GM12878 (cell line): ENCODE measurements around the gene ZNF652.

Experiments
- CHD1 ChIP-seq: IDR thresholded peaks from 2 replicates; pipeline ENCODE4 v1.6.1; 2012; ENCODE audit warnings: low read depth, low read length, improper control_type of control experiment
- DPF2 ChIP-seq: fragments of 450-650 bp; IDR thresholded peaks from 2 replicates; pipeline ENCODE4 v1.6.1; 2017; ENCODE audit warnings: mild to moderate bottlenecking
- FOS ChIP-seq: IDR thresholded peaks from 3 replicates; pipeline ENCODE4 v1.6.1; 2011; ENCODE audit warnings: borderline replicate concordance; ENCODE audit not compliant: insufficient read length; ENCODE audit errors: extremely low read depth
- GABPA ChIP-seq: IDR thresholded peaks from 2 replicates; pipeline ENCODE4 v1.6.1; 2014; ENCODE audit warnings: antibody characterized with exemption, low read depth, mild to moderate bottlenecking, inconsistent platforms
- HDGF ChIP-seq: fragments of 450-650 bp; IDR thresholded peaks from 2 replicates; pipeline ENCODE4 v1.6.1; 2016; ENCODE audit warnings: antibody characterized with exemption
- KDM1A ChIP-seq: fragments of 200-600 bp; sonication (generic); IDR thresholded peaks from 2 replicates; pipeline ENCODE4 v1.6.1; 2016; ENCODE audit warnings: borderline replicate concordance
- POLR2A ChIP-seq: IDR thresholded peaks from 2 replicates; pipeline ENCODE4 v1.6.1; 2011; ENCODE audit warnings: low read depth, mild to moderate bottlenecking, low read length
- RAD21 ChIP-seq: IDR thresholded peaks from 2 replicates; pipeline ENCODE4 v1.6.1; 2011; ENCODE audit warnings: mild to moderate bottlenecking, low read depth, low read length, moderate library complexity; ENCODE audit not compliant: insufficient read depth
- SMARCA5 ChIP-seq: fragments of 450-650 bp; IDR thresholded peaks from 2 replicates; pipeline ENCODE4 v1.6.1; 2017; ENCODE audit warnings: mild to moderate bottlenecking
- SRF ChIP-seq, 2 experiments: IDR thresholded peaks; 2 replicates each; pipeline ENCODE4 v1.6.1; 2011; ENCODE audit warnings: low read depth in 2 of 2, low read length in 2 of 2, mild to moderate bottlenecking in 1 of 2, moderate library complexity in 1 of 2
- SUZ12 ChIP-seq: fragments of 200-600 bp; sonication (generic); IDR thresholded peaks from one replicate; pipeline ENCODE4 v1.6.1; 2018; ENCODE audit warnings: antibody characterized with exemption, mild to moderate bottlenecking; ENCODE audit not compliant: unreplicated experiment
- ZNF24 ChIP-seq: fragments of 450-650 bp; IDR thresholded peaks from 2 replicates; pipeline ENCODE4 v1.6.1; 2017; ENCODE audit warnings: antibody characterized with exemption, mild to moderate bottlenecking
- TF ChIP-seq, protein P1 (sequence below), 3 experiments: IDR thresholded peaks in 2 of 3; conservative IDR thresholded peaks in 1 of 3; 2 replicates each; pipeline ENCODE4 v1.5.1; 2011; ENCODE audit warnings: low read depth in 3 of 3, low read length in 3 of 3, mild to moderate bottlenecking in 3 of 3, control low read depth in 2 of 3, moderate library complexity in 2 of 3, inconsistent platforms in 1 of 3, mixed read lengths in 1 of 3; ENCODE audit not compliant: control insufficient read depth in 2 of 3, insufficient read depth in 1 of 3; ENCODE audit errors: extremely low read depth in 1 of 3
- TF ChIP-seq, protein P2 (sequence below): IDR thresholded peaks from 2 replicates; pipeline ENCODE4 v1.6.1; 2012; ENCODE audit warnings: mild to moderate bottlenecking, low read depth, low read length

DNA sequence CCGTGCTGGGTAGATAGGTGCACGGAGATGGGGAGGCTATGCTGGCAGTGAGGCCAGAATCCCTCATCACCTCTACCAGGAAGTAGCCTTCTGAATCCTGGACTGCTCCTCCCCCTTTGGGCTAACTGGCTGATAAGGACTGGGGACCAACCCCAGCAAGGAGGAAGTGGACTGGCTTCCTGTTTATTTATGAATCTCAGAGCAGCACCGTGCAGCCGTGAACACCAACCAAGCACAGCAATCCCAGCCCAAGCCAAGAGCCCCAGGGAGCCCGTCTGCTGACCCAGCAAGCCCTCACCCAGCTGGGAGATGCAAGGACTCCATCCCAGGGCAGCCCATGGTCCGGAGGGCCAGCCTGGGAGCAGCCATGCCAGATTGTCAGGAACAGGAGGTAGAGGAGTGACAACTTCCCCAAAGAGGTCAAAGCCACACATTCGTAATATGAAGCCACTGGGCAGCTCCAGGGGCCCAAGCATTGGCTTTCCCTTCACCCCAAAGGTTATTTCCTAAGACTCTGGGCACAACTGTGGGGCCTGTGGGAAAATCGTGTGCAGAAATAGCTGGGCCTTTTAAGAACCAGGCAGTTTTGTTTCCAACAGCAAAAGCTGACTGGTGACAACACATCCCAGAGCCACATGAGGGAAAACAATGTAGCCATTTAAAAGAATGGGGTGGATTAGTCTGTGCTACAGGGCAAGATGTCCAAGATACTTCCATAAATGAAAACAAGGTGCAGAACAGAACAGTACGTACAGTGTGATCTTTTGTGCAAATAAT, 28.7 kb upstream of the ZNF652 start:
- no peak for TF ChIP-seq ZNF24
- TF ChIP-seq DPF2, result no peak
- peak; percentile 51; the same call in 1 of the 2 replicates for TF ChIP-seq GABPA
- TF ChIP-seq SRF (IDR thresholded peaks at IDR 0.05; ENCODE audit: low read depth in 2 of 2, low read length in 2 of 2), result no peak
- no peak for TF ChIP-seq RAD21
- no peak for TF ChIP-seq FOS
- TF ChIP-seq, protein P1, sequence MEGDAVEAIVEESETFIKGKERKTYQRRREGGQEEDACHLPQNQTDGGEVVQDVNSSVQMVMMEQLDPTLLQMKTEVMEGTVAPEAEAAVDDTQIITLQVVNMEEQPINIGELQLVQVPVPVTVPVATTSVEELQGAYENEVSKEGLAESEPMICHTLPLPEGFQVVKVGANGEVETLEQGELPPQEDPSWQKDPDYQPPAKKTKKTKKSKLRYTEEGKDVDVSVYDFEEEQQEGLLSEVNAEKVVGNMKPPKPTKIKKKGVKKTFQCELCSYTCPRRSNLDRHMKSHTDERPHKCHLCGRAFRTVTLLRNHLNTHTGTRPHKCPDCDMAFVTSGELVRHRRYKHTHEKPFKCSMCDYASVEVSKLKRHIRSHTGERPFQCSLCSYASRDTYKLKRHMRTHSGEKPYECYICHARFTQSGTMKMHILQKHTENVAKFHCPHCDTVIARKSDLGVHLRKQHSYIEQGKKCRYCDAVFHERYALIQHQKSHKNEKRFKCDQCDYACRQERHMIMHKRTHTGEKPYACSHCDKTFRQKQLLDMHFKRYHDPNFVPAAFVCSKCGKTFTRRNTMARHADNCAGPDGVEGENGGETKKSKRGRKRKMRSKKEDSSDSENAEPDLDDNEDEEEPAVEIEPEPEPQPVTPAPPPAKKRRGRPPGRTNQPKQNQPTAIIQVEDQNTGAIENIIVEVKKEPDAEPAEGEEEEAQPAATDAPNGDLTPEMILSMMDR (IDR thresholded peaks at IDR 0.05 in 2 of 3, conservative IDR thresholded peaks at IDR 0.05 in 1 of 3; ENCODE audit: control insufficient read depth in 2 of 3, extremely low read depth in 1 of 3, insufficient read depth in 1 of 3, low read depth in 3 of 3, low read length in 3 of 3), result no peak
- TF ChIP-seq POLR2A, result no peak
- TF ChIP-seq CHD1, result no peak
- no peak for TF ChIP-seq KDM1A
- no peak for TF ChIP-seq HDGF
- TF ChIP-seq, protein P2, sequence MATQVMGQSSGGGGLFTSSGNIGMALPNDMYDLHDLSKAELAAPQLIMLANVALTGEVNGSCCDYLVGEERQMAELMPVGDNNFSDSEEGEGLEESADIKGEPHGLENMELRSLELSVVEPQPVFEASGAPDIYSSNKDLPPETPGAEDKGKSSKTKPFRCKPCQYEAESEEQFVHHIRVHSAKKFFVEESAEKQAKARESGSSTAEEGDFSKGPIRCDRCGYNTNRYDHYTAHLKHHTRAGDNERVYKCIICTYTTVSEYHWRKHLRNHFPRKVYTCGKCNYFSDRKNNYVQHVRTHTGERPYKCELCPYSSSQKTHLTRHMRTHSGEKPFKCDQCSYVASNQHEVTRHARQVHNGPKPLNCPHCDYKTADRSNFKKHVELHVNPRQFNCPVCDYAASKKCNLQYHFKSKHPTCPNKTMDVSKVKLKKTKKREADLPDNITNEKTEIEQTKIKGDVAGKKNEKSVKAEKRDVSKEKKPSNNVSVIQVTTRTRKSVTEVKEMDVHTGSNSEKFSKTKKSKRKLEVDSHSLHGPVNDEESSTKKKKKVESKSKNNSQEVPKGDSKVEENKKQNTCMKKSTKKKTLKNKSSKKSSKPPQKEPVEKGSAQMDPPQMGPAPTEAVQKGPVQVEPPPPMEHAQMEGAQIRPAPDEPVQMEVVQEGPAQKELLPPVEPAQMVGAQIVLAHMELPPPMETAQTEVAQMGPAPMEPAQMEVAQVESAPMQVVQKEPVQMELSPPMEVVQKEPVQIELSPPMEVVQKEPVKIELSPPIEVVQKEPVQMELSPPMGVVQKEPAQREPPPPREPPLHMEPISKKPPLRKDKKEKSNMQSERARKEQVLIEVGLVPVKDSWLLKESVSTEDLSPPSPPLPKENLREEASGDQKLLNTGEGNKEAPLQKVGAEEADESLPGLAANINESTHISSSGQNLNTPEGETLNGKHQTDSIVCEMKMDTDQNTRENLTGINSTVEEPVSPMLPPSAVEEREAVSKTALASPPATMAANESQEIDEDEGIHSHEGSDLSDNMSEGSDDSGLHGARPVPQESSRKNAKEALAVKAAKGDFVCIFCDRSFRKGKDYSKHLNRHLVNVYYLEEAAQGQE, result no peak
- TF ChIP-seq SMARCA5, result no peak
- no peak for TF ChIP-seq SUZ12
